Measurements from ENCODE around the gene CLIP1. TPM values are rescaled to one million over a fixed set of nuclear protein-coding genes. Genes with fewer than 3 reads are reported as not detected.

Gene CLIP1
- total and polyA plus RNA-seq, 2 of the 13 experiments (the other 11 are each of a cell fraction or from before 2014, with no cell fraction given), result 28.9 to 43.7 TPM

- TF ChIP-seq PATZ1 (CRISPR knock-in tag; IDR thresholded peaks at IDR 0.05) (peak; percentile 29; the same call in 1 of the 2 replicates), ZSCAN31 (CRISPR knock-in tag; IDR thresholded peaks at IDR 0.05; ENCODE audit: low read depth) (0 out of 2 replicates have a peak, but pooled peaks have one; percentile 42), IRX3 (CRISPR knock-in tag; IDR thresholded peaks at IDR 0.05; ENCODE audit: borderline replicate concordance, low read depth) (no peak), FOXO1 (CRISPR knock-in tag; IDR thresholded peaks at IDR 0.05) (0 out of 2 replicates have a peak, but pooled peaks have one; percentile 21), RAD21 (CRISPR knock-in tag; IDR thresholded peaks at IDR 0.05) (peak; percentile 53; the same call in 1 of the 2 replicates), RBFOX2 (IDR thresholded peaks at IDR 0.05; ENCODE audit: low read depth, low read length) (peak; percentile 84), ZNF331 (CRISPR knock-in tag; IDR thresholded peaks at IDR 0.05) (no peak), SOX5 (CRISPR knock-in tag; IDR thresholded peaks at IDR 0.05; ENCODE audit: borderline replicate concordance) (0 out of 2 replicates have a peak, but pooled peaks have one; percentile 10), ARNT2 (CRISPR knock-in tag; IDR thresholded peaks at IDR 0.05; ENCODE audit: low read depth) (peak; percentile 5; the same call in 1 of the 2 replicates), ZNF543 (CRISPR knock-in tag; IDR thresholded peaks at IDR 0.05) (peak; percentile 46; the same call in 1 of the 2 replicates), ZNF205 (CRISPR knock-in tag; IDR thresholded peaks at IDR 0.05) (no peak), POLR2A (IDR thresholded peaks at IDR 0.05; ENCODE audit: insufficient read depth in 1 of 2, low read depth in 2 of 2, low read length in 2 of 2) (peak in 1 of 2 experiments; percentile 23; a peak in 1 of 4 replicates), GABPB1 (CRISPR knock-in tag; IDR thresholded peaks at IDR 0.05) (peak; percentile 76), NONO (IDR thresholded peaks at IDR 0.05) (no peak), NONO (CRISPR knock-in tag; conservative IDR thresholded peaks at IDR 0.05) (0 out of 2 replicates have a peak, but pooled peaks have one; percentile 42), KAT7 (CRISPR knock-in tag; IDR thresholded peaks at IDR 0.05; ENCODE audit: borderline replicate concordance) (peak; percentile 78; the same call in 1 of the 2 replicates), ZNF790 (CRISPR knock-in tag; IDR thresholded peaks at IDR 0.05; ENCODE audit: borderline replicate concordance) (no peak), ZNF709 (CRISPR knock-in tag; IDR thresholded peaks at IDR 0.05) (0 out of 2 replicates have a peak, but pooled peaks have one; percentile 54), ZNF839 (CRISPR knock-in tag; IDR thresholded peaks at IDR 0.05; ENCODE audit: borderline replicate concordance) (0 out of 2 replicates have a peak, but pooled peaks have one; percentile 38), ZBTB7B (CRISPR knock-in tag; IDR thresholded peaks at IDR 0.05) (peak; percentile 83), ZFY (CRISPR knock-in tag; IDR thresholded peaks at IDR 0.05) (peak; percentile 75), LBX2 (CRISPR knock-in tag; IDR thresholded peaks at IDR 0.05; ENCODE audit: borderline replicate concordance) (no peak), TFDP1 (CRISPR knock-in tag; IDR thresholded peaks at IDR 0.05; ENCODE audit: borderline replicate concordance) (no peak), ELF3 (CRISPR knock-in tag; IDR thresholded peaks at IDR 0.05) (no peak), ZMAT5 (CRISPR knock-in tag; IDR thresholded peaks at IDR 0.05; ENCODE audit: borderline replicate concordance, low read depth) (no peak), PRMT3 (CRISPR knock-in tag; IDR thresholded peaks at IDR 0.05; ENCODE audit: borderline replicate concordance, low read depth) (peak; percentile 21; the same call in 1 of the 2 replicates), YEATS4 (CRISPR knock-in tag; IDR thresholded peaks at IDR 0.05; ENCODE audit: borderline replicate concordance) (peak; percentile 72)
These were observed at the start of gene CLIP1 (continued) for GRCh38 chr12:122421821-122422729.
